HL-60 (cell line): Measurements from ENCODE around the gene CPSF3.

Experiments used
- DNase-seq, 2 experiments: peaks; one replicate each; pipeline ENCODE4 v3.0.0-alpha.2; 2010 to 2020; ENCODE audit warnings: low read depth in 1 of 2, low spot score in 1 of 2
- H3K27ac ChIP-seq: fragments of 250-450 bp; sonication (Bioruptor Pico); replicated peaks from 2 replicates; pipeline ENCODE4 v1.5.1; 2020; ENCODE audit warnings: mild to moderate bottlenecking, moderate library complexity
- H3K27me3 ChIP-seq: fragments of 250-450 bp; sonication (Bioruptor Pico); 2 replicates; pipeline ENCODE4 v1.5.1; 2021; ENCODE audit warnings: mild to moderate bottlenecking, moderate library complexity; ENCODE audit not compliant: insufficient read depth, poor library complexity, severe bottlenecking
- H3K4me3 ChIP-seq: replicated peaks from 2 replicates; pipeline ENCODE4 v1.5.1; 2011; ENCODE audit warnings: mild to moderate bottlenecking, control low read depth, low read length; ENCODE audit not compliant: insufficient read depth
- CTCF ChIP-seq: IDR thresholded peaks from one replicate; pipeline ENCODE4 v1.5.1; 2011; ENCODE audit warnings: low read length, control low read depth, inconsistent platforms; ENCODE audit not compliant: insufficient read depth
- GABPA ChIP-seq: IDR thresholded peaks from 2 replicates; pipeline ENCODE4 v1.6.1; 2012; ENCODE audit warnings: low read depth
- POLR2AphosphoS5 ChIP-seq: IDR thresholded peaks from 2 replicates; pipeline ENCODE4 v1.6.1; 2012; ENCODE audit warnings: low read depth
- REST ChIP-seq: IDR thresholded peaks from 2 replicates; pipeline ENCODE4 v1.6.1; 2012; ENCODE audit warnings: low read depth; ENCODE audit not compliant: insufficient replicate concordance
- SPI1 ChIP-seq: IDR thresholded peaks from 2 replicates; pipeline ENCODE4 v1.6.1; 2012; ENCODE audit warnings: low read depth, mild to moderate bottlenecking, borderline replicate concordance

Gene CPSF3

GRCh38 chr2:9518780-9519179 lies 95.3 kb downstream of the CPSF3 start:
- no peak for DNase-seq
- TF ChIP-seq POLR2AphosphoS5, result no peak
- TF ChIP-seq GABPA, result no peak
- TF ChIP-seq SPI1, result no peak
- TF ChIP-seq CTCF, result no peak
- no peak for TF ChIP-seq REST
- Histone ChIP-seq H3K27me3 (no peaks in the 10 kb centered on the region), H3K27ac (no peak overlapping the region), H3K4me3 (no peak overlapping the region)

GRCh38 chr2:9519250-9519649 lies 95.8 kb downstream of the CPSF3 start:
- Histone ChIP-seq H3K27ac (no peak overlapping the region), H3K27me3 (no peaks in the 10 kb centered on the region), H3K4me3 (no peak overlapping the region)
- TF ChIP-seq CTCF (no peak), POLR2AphosphoS5 (no peak), GABPA (no peak), REST (no peak)
- DNase-seq, result no peak
